ENCODE measurements around the gene PRRT4. TPM values are rescaled to one million over a fixed set of nuclear protein-coding genes. Genes with fewer than 3 reads are reported as not detected.

The PRRT4 gene
- total RNA-seq, result under 0.01 TPM in 1 of 2 replicates, not detected in the other

DNA sequence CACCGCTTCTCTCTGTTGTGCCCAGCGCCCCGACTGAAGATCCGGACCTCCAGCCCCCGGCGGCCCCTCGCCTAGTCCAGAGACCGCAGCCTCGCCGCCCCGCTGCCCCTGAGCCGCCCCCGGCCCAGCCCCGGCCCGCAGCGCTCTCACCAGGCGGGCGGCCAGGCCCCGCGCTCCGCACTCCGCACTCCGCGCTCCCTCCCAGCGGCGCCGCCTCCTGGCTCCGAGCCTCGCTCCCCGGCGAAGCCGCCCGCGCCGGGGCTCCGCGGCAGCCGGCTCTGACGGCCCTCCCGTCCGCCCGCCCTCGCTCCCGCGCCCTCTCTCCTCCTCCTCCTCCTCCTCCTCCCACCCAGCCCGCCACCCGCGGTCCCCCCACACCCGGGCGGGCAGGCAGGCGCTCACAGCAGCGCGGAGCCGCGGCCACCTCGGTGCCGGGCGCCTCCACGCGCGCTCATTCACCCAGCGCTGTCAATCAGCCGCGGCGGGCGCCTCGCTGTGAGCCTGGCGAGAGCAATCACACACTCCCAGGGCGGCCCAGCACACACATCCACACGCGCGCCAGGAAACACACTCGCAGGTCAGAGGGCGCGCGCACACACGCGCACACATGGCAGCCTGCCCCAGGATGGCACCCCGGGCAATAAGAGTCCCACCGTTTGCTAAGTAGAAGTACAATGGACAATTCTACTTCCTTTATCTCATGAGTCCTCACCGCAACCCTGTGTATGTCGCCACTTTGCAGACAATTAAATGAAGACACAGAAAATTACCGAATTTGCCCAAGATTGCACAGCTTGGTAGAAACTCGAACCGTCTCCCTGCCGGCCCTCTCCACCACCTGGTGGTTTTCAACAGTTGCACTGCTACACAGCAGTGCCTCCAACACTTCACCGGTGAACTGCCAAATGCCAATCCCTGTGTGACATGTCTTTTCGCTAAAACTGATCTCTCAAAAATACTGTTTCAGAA lies at the start of gene PRRT4:
Gene PRRT4, minus strand, starts transcription at position 280 of the 969 bp plus-strand sequence.

DNA sequence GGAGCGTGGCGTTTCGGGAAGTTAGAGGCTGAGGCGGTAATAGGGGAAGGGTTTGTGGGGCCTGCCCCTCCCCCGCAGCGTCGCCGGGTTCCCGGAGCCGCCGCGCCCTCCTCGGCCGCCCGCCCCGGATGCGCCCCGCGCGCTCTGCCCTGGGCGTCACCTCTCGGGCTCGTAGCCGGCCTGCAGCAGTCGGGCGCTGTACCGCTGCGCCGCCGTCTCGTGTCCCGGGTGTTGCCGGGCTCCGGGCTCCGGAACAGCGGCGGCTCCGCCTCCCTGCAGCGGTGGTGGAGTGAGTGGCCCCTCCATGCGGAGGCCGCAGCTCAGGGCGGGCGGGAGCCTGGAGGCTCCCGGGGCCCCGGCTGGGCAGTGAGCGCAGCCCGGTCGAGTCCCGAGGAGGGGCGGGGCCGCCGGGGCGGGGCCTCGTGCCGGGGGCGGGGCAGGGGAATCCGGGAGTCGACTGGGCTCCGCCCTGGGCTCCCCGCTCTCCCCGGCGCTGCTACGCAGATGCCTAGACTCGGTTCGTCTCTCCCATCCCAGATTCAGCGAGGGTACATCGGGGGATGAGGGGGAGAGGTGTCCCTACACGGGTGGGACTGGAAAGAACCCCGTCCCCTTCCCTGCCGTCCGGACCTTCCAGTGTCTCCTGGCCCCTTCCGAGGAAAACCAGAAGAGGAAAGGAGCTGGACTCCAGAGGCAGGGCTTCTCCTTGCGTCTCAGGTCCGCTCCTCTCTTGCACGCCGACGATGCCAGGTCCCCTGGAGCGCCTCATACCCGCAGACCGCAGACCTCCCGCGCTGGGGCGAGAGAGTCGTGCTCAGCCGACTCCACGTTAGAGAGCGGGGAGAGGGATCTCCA lies 48.3 kb upstream of the PRRT4 start, which contains the start of gene IMPDH1:
Gene IMPDH1, minus strand, starts transcription at position 387 of the 855 bp plus-strand sequence. Its CDS starts 81 bp downstream, at position 306.

DNA sequence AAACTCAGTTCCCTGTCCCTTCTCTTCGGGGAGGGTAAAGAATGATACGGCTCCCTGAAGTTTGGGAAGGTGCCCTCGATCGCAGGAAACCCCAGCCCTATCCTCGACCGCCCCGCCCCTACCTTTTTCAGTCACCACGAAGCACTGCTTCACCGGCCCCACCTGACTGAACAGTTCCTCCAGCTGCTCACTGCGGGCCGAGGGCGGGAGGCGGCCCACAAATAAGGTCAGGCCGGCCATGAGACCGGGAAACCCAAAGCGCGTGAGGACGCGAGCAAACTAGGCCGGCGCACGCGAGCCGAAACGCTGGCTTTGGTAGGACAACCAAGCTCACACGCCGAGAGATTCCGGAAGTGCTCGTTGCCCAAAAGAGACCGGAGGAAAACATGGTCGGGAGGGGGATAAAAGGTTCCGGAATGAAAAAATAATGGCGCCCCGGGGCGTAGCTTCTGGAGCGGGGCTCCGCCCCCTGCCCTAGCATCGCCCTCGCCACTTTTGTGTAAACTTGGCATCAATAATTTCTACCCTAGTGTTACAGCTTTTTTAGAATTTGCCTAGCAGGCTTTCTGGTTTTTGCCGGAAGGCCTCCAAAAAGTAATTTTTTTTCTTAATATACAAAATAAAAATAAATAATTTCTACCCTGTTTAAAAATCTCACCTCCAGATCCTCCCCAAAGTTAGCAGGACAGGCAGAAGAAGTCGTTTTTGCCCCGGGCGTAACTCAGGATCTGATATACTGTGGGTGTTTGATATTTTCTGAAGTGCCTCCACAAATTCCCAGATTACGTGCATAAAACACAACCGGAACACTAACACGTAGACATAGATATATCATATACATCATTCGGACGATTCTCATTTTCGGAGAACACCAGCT lies 17.7 kb downstream of the PRRT4 start, which contains the start of gene RBM28:
Gene RBM28, minus strand, starts transcription at position 355 of the 877 bp plus-strand sequence. Its CDS starts 115 bp downstream, at position 240.

Other genes with a start within 250 kb of the PRRT4 start
- gene LEP, start 120.4 kb downstream of the PRRT4 start, total RNA-seq, result not detected in 2 replicates
- 11.4 and 13.4 TPM in 2 replicates for gene RBM28, start 17.8 kb downstream of the PRRT4 start, total RNA-seq
- gene IMPDH1, start 48.3 kb upstream of the PRRT4 start, total RNA-seq, result 50.0 and 69.0 TPM in 2 replicates
- gene HILPDA, start 94.2 kb upstream of the PRRT4 start, total RNA-seq, result 13.5 and 19.0 TPM in 2 replicates
- gene METTL2B, start 115.1 kb upstream of the PRRT4 start, total RNA-seq, result 27.3 and 39.6 TPM in 2 replicates